IMR-90 (cell line): ENCODE results near the gene TNS2. TPM values are rescaled to one million over a fixed set of nuclear protein-coding genes. Genes with fewer than 3 reads are reported as not detected.

ENCODE experiments used
- ATAC-seq: fragments of 200-7000 bp; cut with Tn5 transposase; 2 replicates; pipeline ENCODE4 v1.9.1; 2020; ENCODE audit warnings: low read depth, mild to moderate bottlenecking, moderate library complexity
- BruUV-seq: library from RNA; stranded (reverse); fragments of 400-500 nt; replicated peaks from 2 replicates; lab custom pipeline; 2021; lab: Mats Ljungman, UMichigan
- CTCF ChIA-PET: fragments of 300-600 bp; formaldehyde crosslinking; extraction: SDS; loops from one replicate; lab custom pipeline; 2021; ENCODE audit warnings: antibody characterized with exemption; lab: Yijun Ruan, JAX
- POLR2A ChIA-PET: fragments of 300-600 bp; sonication (Branson Sonifier 250); formaldehyde crosslinking; loops from one replicate; lab custom pipeline; 2022; ENCODE audit warnings: antibody characterized with exemption; ENCODE audit not compliant: unreplicated experiment; lab: Charles Lee
- DNase-seq: peaks from one replicate; pipeline ENCODE4 v3.0.0; 2013
- H2AFZ ChIP-seq: replicated peaks from 2 replicates; pipeline ENCODE3; 2013; ENCODE audit warnings: low read length, mild to moderate bottlenecking; ENCODE audit not compliant: poor library complexity
- H2AK5ac ChIP-seq: 2 replicates; pipeline ENCODE4 v1.6.1; 2013; ENCODE audit warnings: low read depth, low read length, inconsistent platforms
- H2AK9ac ChIP-seq: replicated peaks from 2 replicates; pipeline ENCODE3; 2013; ENCODE audit warnings: mild to moderate bottlenecking, low read depth, low read length, moderate library complexity; ENCODE audit not compliant: poor library complexity
- H2BK120ac ChIP-seq: 2 replicates; pipeline ENCODE4 v1.6.1; 2013; ENCODE audit warnings: low read depth, low read length, inconsistent platforms
- H2BK15ac ChIP-seq: 3 replicates; pipeline ENCODE4 v1.6.1; 2013; ENCODE audit warnings: low read depth, low read length, inconsistent platforms
- H2BK20ac ChIP-seq: 2 replicates; pipeline ENCODE4 v1.6.1; 2013; ENCODE audit warnings: low read depth, mild to moderate bottlenecking, inconsistent platforms, low read length, moderate library complexity
- H2BK5ac ChIP-seq: 2 replicates; pipeline ENCODE4 v1.6.1; 2013; ENCODE audit warnings: mild to moderate bottlenecking, low read depth, low read length, inconsistent platforms; ENCODE audit not compliant: poor library complexity, severe bottlenecking
- H3K14ac ChIP-seq: replicated peaks from 2 replicates; pipeline ENCODE4 v1.6.1; 2013; ENCODE audit warnings: low read depth, low read length, inconsistent platforms
- H3K18ac ChIP-seq: 2 replicates; pipeline ENCODE4 v1.6.1; 2013; ENCODE audit warnings: low read depth, low read length, control low read depth
- H3K23ac ChIP-seq: 2 replicates; pipeline ENCODE4 v1.6.1; 2013; ENCODE audit warnings: low read depth, low read length, inconsistent platforms
- H3K27ac ChIP-seq: 2 replicates; pipeline ENCODE4 v1.5.1; 2013; ENCODE audit warnings: mild to moderate bottlenecking, control low read depth, low read length; ENCODE audit not compliant: insufficient read depth
- H3K27me3 ChIP-seq: 2 replicates; pipeline ENCODE4 v1.6.1; 2013; ENCODE audit warnings: low read length; ENCODE audit not compliant: control insufficient read depth, insufficient read depth
- H3K36me3 ChIP-seq: 2 replicates; pipeline ENCODE4 v1.6.1; 2013; ENCODE audit warnings: low read length, mixed read lengths; ENCODE audit not compliant: control insufficient read depth, insufficient read depth
- H3K4ac ChIP-seq: 2 replicates; pipeline ENCODE4 v1.6.1; 2013; ENCODE audit warnings: low read depth, low read length, inconsistent platforms
- H3K4me1 ChIP-seq: 2 replicates; pipeline ENCODE4 v1.6.1; 2013; ENCODE audit warnings: low read length, mixed read lengths; ENCODE audit not compliant: control insufficient read depth, insufficient read depth
- H3K4me2 ChIP-seq: 2 replicates; pipeline ENCODE4 v1.6.1; 2013; ENCODE audit warnings: low read depth, mild to moderate bottlenecking, control low read depth, low read length, moderate library complexity
- H3K4me3 ChIP-seq: 2 replicates; pipeline ENCODE4 v1.5.1; 2013; ENCODE audit warnings: low read depth, mild to moderate bottlenecking, control low read depth, low read length, moderate library complexity; ENCODE audit not compliant: insufficient read depth
- H3K56ac ChIP-seq: 2 replicates; pipeline ENCODE4 v1.6.1; 2013; ENCODE audit warnings: low read length, inconsistent platforms; ENCODE audit not compliant: insufficient read depth; ENCODE audit errors: extremely low read depth
- H3K79me1 ChIP-seq, 2 experiments: 2 replicates each; pipeline ENCODE4 v1.6.1; 2013; ENCODE audit warnings: low read length in 2 of 2, inconsistent platforms in 1 of 2, low read depth in 1 of 2
- H3K9ac ChIP-seq: 2 replicates; pipeline ENCODE4 v1.6.1; 2013; ENCODE audit warnings: low read depth, low read length, control low read depth
- H3K9me1 ChIP-seq: 2 replicates; pipeline ENCODE4 v1.6.1; 2013; ENCODE audit warnings: low read length, inconsistent platforms; ENCODE audit not compliant: insufficient read depth
- H3K9me3 ChIP-seq: 2 replicates; pipeline ENCODE4 v1.6.1; 2013; ENCODE audit warnings: low read length; ENCODE audit not compliant: control insufficient read depth, insufficient read depth
- H4K20me1 ChIP-seq: 2 replicates; pipeline ENCODE4 v1.6.1; 2013; ENCODE audit warnings: low read length, inconsistent platforms; ENCODE audit not compliant: insufficient read depth
- H4K5ac ChIP-seq: 2 replicates; pipeline ENCODE4 v1.6.1; 2013; ENCODE audit warnings: mild to moderate bottlenecking, low read depth, low read length, control low read depth
- H4K8ac ChIP-seq, 2 experiments: 2 replicates each; pipeline ENCODE4 v1.6.1; 2013; ENCODE audit warnings: low read depth in 2 of 2, low read length in 2 of 2, control low read depth in 1 of 2, inconsistent platforms in 1 of 2
- H4K91ac ChIP-seq: 2 replicates; pipeline ENCODE4 v1.6.1; 2013; ENCODE audit warnings: low read depth, low read length, inconsistent platforms; ENCODE audit not compliant: insufficient read depth
- CEBPB ChIP-seq: IDR thresholded peaks from 2 replicates; pipeline ENCODE4 v1.6.1; 2012; ENCODE audit warnings: low read depth, low read length, improper control_type of control experiment
- FOS ChIP-seq: fragments of 150-350 bp; IDR thresholded peaks from 2 replicates; pipeline ENCODE4 v1.6.1; 2016; ENCODE audit warnings: low read depth, low read length
- MAZ ChIP-seq: IDR thresholded peaks from 2 replicates; pipeline ENCODE4 v1.6.1; 2012; ENCODE audit warnings: low read depth, mild to moderate bottlenecking, low read length, improper control_type of control experiment, moderate library complexity, borderline replicate concordance
- POLR2A ChIP-seq: IDR thresholded peaks from 2 replicates; pipeline ENCODE4 v1.6.1; 2012; ENCODE audit warnings: mild to moderate bottlenecking, low read depth, low read length
- RAD21 ChIP-seq: IDR thresholded peaks from 2 replicates; pipeline ENCODE4 v1.6.1; 2012; ENCODE audit warnings: low read length, improper control_type of control experiment
- RCOR1 ChIP-seq: IDR thresholded peaks from 2 replicates; pipeline ENCODE4 v1.6.1; 2012; ENCODE audit warnings: mild to moderate bottlenecking, low read length, improper control_type of control experiment; ENCODE audit not compliant: insufficient replicate concordance
- RFX5 ChIP-seq: IDR thresholded peaks from 2 replicates; pipeline ENCODE4 v1.8.0; 2012; ENCODE audit warnings: low read depth, mild to moderate bottlenecking, low read length, moderate library complexity
- SMC3 ChIP-seq: fragments of 150-350 bp; IDR thresholded peaks from 2 replicates; pipeline ENCODE4 v1.6.1; 2016; ENCODE audit warnings: low read depth, mild to moderate bottlenecking, antibody characterized with exemption, low read length, moderate library complexity
- WGBS, 2 experiments: methylation state at CpG; one replicate each; pipeline versions ENCODE4 v1.1.5 to v1.1.7; 2013; ENCODE audit warnings: missing lambda C conversion rate in 2 of 2; ENCODE audit not compliant: insufficient read length in 1 of 2; ENCODE audit errors: extremely low coverage in 2 of 2; 5-methylcytosine and 5-hydroxymethylcytosine counted together
- dilution Hi-C: fragments of 300-500 bp; cut with HindIII; formaldehyde crosslinking; loops from one replicate; pipeline ENCODE4 v1.14.3; 2018; ENCODE audit warnings: low sequenced_read_pairs; ENCODE audit not compliant: unreplicated experiment
- in situ Hi-C: fragments of 300-500 bp; cut with MboI; formaldehyde crosslinking; loops from 3 replicates; pipeline ENCODE4 v1.14.3; 2019; ENCODE audit warnings: low sequenced_read_pairs, inconsistent platforms, mixed read lengths
- intact Hi-C: fragments of 100-400 bp; cut with micrococcal nuclease; formaldehyde crosslinking; loops from 2 replicates; pipeline ENCODE4 v1.10.0; 2022
- polyA plus RNA-seq, 3 experiments: library from polyadenylated mRNA; depleted of rRNA; stranded (reverse); fragments of >200 nt; gene quantifications; 2 replicates each; pipeline ENCODE4 v1.2.3, GENCODE V29; 2012; ENCODE audit warnings: low replicate concordance in 1 of 3
- total RNA-seq: library from RNA; depleted of rRNA; stranded (reverse); fragments of >200 nt; gene quantifications from 2 replicates; pipeline ENCODE4 v1.2.3, GENCODE V29; 2012
- TF ChIP-seq, protein P1 (sequence below): fragments of 150-350 bp; IDR thresholded peaks from 2 replicates; pipeline ENCODE4 v1.6.1; 2017; ENCODE audit warnings: mild to moderate bottlenecking, antibody characterized with exemption, low read length, low read depth
- TF ChIP-seq, protein P2 (sequence below): conservative IDR thresholded peaks from 2 replicates; pipeline ENCODE4 v1.5.1; 2012; ENCODE audit warnings: mild to moderate bottlenecking, low read depth, low read length, improper control_type of control experiment

TNS2 gene
- total and polyA plus RNA-seq, 2 of the 4 experiments (the other 2 are of a cell fraction) = 10.4 to 67.2 TPM

DNA sequence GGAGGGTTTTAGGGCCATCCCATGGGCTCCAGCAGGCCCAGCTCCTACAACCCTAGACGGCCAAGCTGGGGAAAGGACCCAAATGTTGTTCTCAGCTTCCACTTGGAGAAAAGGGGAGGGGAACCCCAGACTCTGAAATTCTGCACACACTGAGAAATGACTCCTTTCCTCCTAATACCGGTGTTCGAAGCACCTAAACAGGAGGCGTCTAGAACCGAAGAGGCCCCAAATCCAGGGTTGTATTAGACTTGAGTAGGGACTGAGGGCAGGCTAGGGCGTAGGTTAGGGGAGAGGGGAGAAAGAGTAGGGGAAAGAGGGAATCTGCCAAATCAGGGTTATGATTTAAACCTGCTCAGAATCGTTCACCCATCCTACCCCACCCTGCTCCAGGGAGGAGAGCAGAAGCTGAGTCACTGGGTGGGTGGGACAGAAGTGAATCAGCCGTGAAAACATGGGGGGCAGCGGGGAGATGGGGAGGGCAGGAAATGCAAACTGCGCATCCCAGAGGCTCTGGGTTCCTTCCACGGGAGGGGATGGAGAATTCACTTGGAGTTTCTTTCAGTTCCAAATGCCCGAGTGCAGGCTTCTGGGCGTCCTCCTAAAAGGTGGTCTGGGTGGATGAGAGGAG lies 48.6 kb downstream of the TNS2 start (continued):
- TF ChIP-seq, protein P1, sequence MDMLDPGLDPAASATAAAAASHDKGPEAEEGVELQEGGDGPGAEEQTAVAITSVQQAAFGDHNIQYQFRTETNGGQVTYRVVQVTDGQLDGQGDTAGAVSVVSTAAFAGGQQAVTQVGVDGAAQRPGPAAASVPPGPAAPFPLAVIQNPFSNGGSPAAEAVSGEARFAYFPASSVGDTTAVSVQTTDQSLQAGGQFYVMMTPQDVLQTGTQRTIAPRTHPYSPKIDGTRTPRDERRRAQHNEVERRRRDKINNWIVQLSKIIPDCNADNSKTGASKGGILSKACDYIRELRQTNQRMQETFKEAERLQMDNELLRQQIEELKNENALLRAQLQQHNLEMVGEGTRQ = no peak

DNA sequence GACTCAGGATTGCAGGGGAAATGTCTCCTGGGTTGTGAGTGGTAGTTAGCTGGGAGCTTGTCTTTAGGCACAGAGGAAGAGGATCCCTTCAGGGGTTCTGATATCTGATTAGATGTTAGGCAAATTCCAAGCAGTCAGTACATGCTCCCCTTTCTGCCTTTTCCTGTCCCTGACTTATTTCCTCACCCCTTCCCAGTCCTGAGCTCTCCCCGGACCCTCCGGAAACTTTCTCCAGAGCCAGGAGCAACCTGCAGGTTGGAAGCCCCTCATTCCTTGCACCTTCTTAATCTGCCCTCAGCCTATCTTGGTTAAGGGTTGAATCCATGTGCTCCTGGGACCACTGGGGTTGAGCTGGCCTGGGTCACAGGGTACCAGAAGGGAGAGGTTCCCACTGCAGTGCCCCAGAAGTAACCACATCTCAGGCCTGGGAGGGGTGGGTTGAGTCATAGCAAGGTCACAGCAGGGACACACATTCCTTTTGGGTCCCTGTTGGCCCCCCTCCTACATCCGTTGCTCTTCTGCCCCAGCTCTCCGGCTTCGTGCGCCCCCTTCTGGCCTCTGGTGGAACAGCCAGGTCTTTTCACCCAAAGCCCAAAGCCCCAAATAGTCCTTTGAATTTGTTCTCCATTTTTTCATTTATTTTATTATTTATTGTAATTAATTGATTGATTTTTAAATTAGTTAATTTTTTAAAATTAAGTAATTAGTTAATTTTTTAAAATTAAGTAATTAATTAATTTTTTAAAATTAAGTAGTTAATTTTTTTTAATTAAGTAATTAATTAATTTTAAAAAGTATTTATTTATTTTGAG lies 49.4 kb downstream of the TNS2 start:
- WGBS, 2 experiments = 40% methylated on average over 1 of the region's 6 CpGs; no CpG with 5 or more reads in 1 of the 2 experiments
- H3K14ac ChIP-seq = peak overlapping the region; percentile 93
- peak; percentile 95 for TF ChIP-seq MAZ
- peak; percentile 36; the same call in 1 of the 2 replicates for TF ChIP-seq CEBPB
- TF ChIP-seq RFX5 = no peak
- TF ChIP-seq FOS = peak; percentile 80
- peak; percentile 72 for TF ChIP-seq RCOR1
- TF ChIP-seq, protein P1 = no peak
- TF ChIP-seq RAD21 = peak; percentile 93
- TF ChIP-seq POLR2A = 0 out of 2 replicates have a peak, but pooled peaks have one; percentile 41
- TF ChIP-seq, protein P2, sequence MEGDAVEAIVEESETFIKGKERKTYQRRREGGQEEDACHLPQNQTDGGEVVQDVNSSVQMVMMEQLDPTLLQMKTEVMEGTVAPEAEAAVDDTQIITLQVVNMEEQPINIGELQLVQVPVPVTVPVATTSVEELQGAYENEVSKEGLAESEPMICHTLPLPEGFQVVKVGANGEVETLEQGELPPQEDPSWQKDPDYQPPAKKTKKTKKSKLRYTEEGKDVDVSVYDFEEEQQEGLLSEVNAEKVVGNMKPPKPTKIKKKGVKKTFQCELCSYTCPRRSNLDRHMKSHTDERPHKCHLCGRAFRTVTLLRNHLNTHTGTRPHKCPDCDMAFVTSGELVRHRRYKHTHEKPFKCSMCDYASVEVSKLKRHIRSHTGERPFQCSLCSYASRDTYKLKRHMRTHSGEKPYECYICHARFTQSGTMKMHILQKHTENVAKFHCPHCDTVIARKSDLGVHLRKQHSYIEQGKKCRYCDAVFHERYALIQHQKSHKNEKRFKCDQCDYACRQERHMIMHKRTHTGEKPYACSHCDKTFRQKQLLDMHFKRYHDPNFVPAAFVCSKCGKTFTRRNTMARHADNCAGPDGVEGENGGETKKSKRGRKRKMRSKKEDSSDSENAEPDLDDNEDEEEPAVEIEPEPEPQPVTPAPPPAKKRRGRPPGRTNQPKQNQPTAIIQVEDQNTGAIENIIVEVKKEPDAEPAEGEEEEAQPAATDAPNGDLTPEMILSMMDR = peak; percentile 97
- peak; percentile 95 for TF ChIP-seq SMC3
- H4K20me1 ChIP-seq = no peaks in the 10 kb centered on the region
- DNase-seq (peak; percentile 95), ATAC-seq (peak; percentile 66)
- dilution Hi-C loops (no loop called here), intact Hi-C loops (loop anchor here (1.0 to 2.0 kb wide), 3 partner anchors 20 to 82 kb away; partner anchors contain the start of genes CSAD, SPRYD3 and ZNF740), in situ Hi-C loops (no loop called here)
- H2AK5ac ChIP-seq = peak overlapping the region; percentile 99
- H2BK120ac ChIP-seq = peak overlapping the region; percentile 95
- H3K9me1 ChIP-seq = peaks cover 20% of the 10 kb centered on the region
- H3K79me1 ChIP-seq = peaks cover 0 to 31% of the 10 kb centered on the region in 2 experiments; a peak in 3 of 4 replicates
- H3K9me3 ChIP-seq = no peaks in the 10 kb centered on the region
- H4K5ac ChIP-seq = peak overlapping the region; percentile 79
- H3K36me3 ChIP-seq = peaks cover 7% of the 10 kb centered on the region; the same call in 1 of the 2 replicates
- peak overlapping the region; percentile 96 for H2BK5ac ChIP-seq
- H3K56ac ChIP-seq = peak overlapping the region; percentile 98
- H4K91ac ChIP-seq = peak overlapping the region; percentile 96
- ChIA-PET CTCF (interaction anchor here (0.8 to 3.9 kb wide), 10 partner anchors 10 to 61 kb away, joined by 3 to 39 read pairs (median 4); partner anchors contain the start of gene SPRYD3), POLR2A (interaction anchor here (1.0 kb wide), 1 partner anchor 20 kb away, joined by 8 read pairs; the partner anchor contains the start of gene SPRYD3)
- BruUV-seq = no TSS peak
- H2BK20ac ChIP-seq = peak overlapping the region; percentile 85
- peak overlapping the region; percentile 60 for H3K4me3 ChIP-seq
- H3K18ac ChIP-seq = peak overlapping the region; percentile 89
- peaks cover 29% of the 10 kb centered on the region for H3K4me1 ChIP-seq
- H3K4ac ChIP-seq = peak overlapping the region; percentile 100
- peak overlapping the region; percentile 92 for H3K23ac ChIP-seq
- H3K4me2 ChIP-seq = peak overlapping the region; percentile 79
- peak overlapping the region; percentile 98 for H2BK15ac ChIP-seq
- peak overlapping the region; percentile 81 for H3K9ac ChIP-seq
- H4K8ac ChIP-seq = peak overlapping the region; percentile 84 to 96
- H2AK9ac ChIP-seq = peak overlapping the region; percentile 100
- H2AFZ ChIP-seq = peak overlapping the region; percentile 89
- H3K27ac ChIP-seq = peak overlapping the region; percentile 94
- no peaks in the 10 kb centered on the region for H3K27me3 ChIP-seq
